H1 (cell line): Measurements from ENCODE around the gene LOXL1. TPM values are rescaled to one million over a fixed set of nuclear protein-coding genes. Genes with fewer than 3 reads are reported as not detected.

Source experiments
- CTCF ChIA-PET: fragments of 300-600 bp; sonication (Branson Sonifier 250); formaldehyde crosslinking; loops from one replicate; lab custom pipeline; 2021; ENCODE audit not compliant: partially characterized antibody; lab: Charles Lee
- POLR2A ChIA-PET: fragments of 300-600 bp; sonication (Branson Sonifier 250); formaldehyde crosslinking; loops from one replicate; lab custom pipeline; 2021; ENCODE audit warnings: inconsistent platforms; ENCODE audit not compliant: partially characterized antibody; lab: Charles Lee
- DNase-seq, 2 experiments: peaks; one replicate each; pipeline versions ENCODE4 v3.0.0 to v3.0.0-alpha.2; 2010 to 2022; ENCODE audit warnings: low spot score in 2 of 2, low read depth in 1 of 2, mixed read lengths in 1 of 2
- FAIRE-seq: peaks from 2 replicates; lab custom pipeline; 2011; peaks lifted over from hg19 to GRCh38; lab: Jason Lieb, UNC
- H2AFZ ChIP-seq: 2 replicates; pipeline ENCODE4 v1.8.1; 2012; ENCODE audit warnings: low read length, inconsistent platforms
- H2AK5ac ChIP-seq: 2 replicates; pipeline ENCODE4 v1.6.1; 2013; ENCODE audit warnings: low read depth, low read length
- H2BK120ac ChIP-seq: replicated peaks from 2 replicates; pipeline ENCODE3; 2013; ENCODE audit warnings: low read depth, low read length, inconsistent platforms
- H2BK12ac ChIP-seq: 2 replicates; pipeline ENCODE4 v1.6.1; 2013; ENCODE audit warnings: low read depth, low read length
- H2BK15ac ChIP-seq: 2 replicates; pipeline ENCODE4 v1.6.1; 2013; ENCODE audit warnings: low read length
- H2BK20ac ChIP-seq: 2 replicates; pipeline ENCODE4 v1.6.1; 2013; ENCODE audit warnings: low read length
- H2BK5ac ChIP-seq: 2 replicates; pipeline ENCODE4 v1.6.1; 2013; ENCODE audit warnings: low read depth, low read length
- H3K14ac ChIP-seq: 2 replicates; pipeline ENCODE4 v1.6.1; 2013; ENCODE audit warnings: inconsistent platforms; ENCODE audit not compliant: insufficient read length
- H3K18ac ChIP-seq: 2 replicates; pipeline ENCODE4 v1.6.1; 2013; ENCODE audit warnings: low read length; ENCODE audit errors: extremely low read depth
- H3K23ac ChIP-seq: 2 replicates; pipeline ENCODE4 v1.6.1; 2013; ENCODE audit warnings: inconsistent platforms; ENCODE audit not compliant: insufficient read length
- H3K23me2 ChIP-seq: 2 replicates; pipeline ENCODE4 v1.6.1; 2013; ENCODE audit warnings: low read depth, low read length
- H3K27ac ChIP-seq: 2 replicates; pipeline ENCODE4 v1.6.1; 2011; ENCODE audit warnings: low read depth, low read length, inconsistent platforms
- H3K27me3 ChIP-seq, 4 experiments: replicated peaks in 1 of 4; 1 replicate in 1 of 4; 2 replicates in 3 of 4; pipeline versions ENCODE4 v1.6.1 to v1.8.1; 2011 to 2013; ENCODE audit warnings: low read length in 3 of 4, mild to moderate bottlenecking in 3 of 4, inconsistent platforms in 2 of 4, mixed read lengths in 2 of 4, moderate library complexity in 1 of 4; ENCODE audit not compliant: control insufficient read depth in 3 of 4, insufficient read depth in 3 of 4; ENCODE audit errors: extremely low read depth in 1 of 4
- H3K36me3 ChIP-seq, 4 experiments: 2 replicates each; pipeline versions ENCODE4 v1.6.1 to v1.8.1; 2011 to 2013; ENCODE audit warnings: mild to moderate bottlenecking in 4 of 4, low read length in 3 of 4, moderate library complexity in 2 of 4, control low read depth in 1 of 4, inconsistent platforms in 1 of 4; ENCODE audit not compliant: insufficient read depth in 4 of 4, control insufficient read depth in 2 of 4
- H3K4ac ChIP-seq: replicated peaks from 2 replicates; pipeline ENCODE3; 2013; ENCODE audit warnings: low read length, low read depth, mixed read lengths, inconsistent platforms; ENCODE audit not compliant: insufficient read length
- H3K4me1 ChIP-seq, 4 experiments: replicated peaks in 1 of 4; 1 replicate in 1 of 4; 2 replicates in 3 of 4; pipeline versions ENCODE4 v1.6.1 to v1.8.1; 2011 to 2013; ENCODE audit warnings: low read length in 3 of 4, inconsistent platforms in 2 of 4, mixed read lengths in 1 of 4; ENCODE audit not compliant: insufficient read depth in 4 of 4, control insufficient read depth in 3 of 4
- H3K4me2 ChIP-seq, 2 experiments: 2 replicates each; pipeline versions ENCODE4 v1.6.1 to v1.8.1; 2011 to 2013; ENCODE audit warnings: low read depth in 2 of 2, low read length in 2 of 2, control low read depth in 1 of 2, inconsistent platforms in 1 of 2, mild to moderate bottlenecking in 1 of 2; ENCODE audit not compliant: insufficient read depth in 1 of 2
- H3K4me3 ChIP-seq, 4 experiments: fragments of 200-600, 300-600 bp in 1 of 4; sonication (generic), shearing (Covaris generic), sonication (Bioruptor Twin) in 1 of 4; 2 replicates each; pipeline versions ENCODE4 v1.5.1 to v1.8.1; 2011 to 2016; ENCODE audit warnings: low read length in 4 of 4, low read depth in 3 of 4, control low read depth in 2 of 4, inconsistent platforms in 2 of 4, mild to moderate bottlenecking in 2 of 4, mixed read lengths in 1 of 4, moderate library complexity in 1 of 4; ENCODE audit not compliant: insufficient read depth in 2 of 4; ENCODE audit errors: extremely low read depth in 1 of 4
- H3K56ac ChIP-seq: replicated peaks from 2 replicates; pipeline ENCODE3; 2013; ENCODE audit warnings: low read depth, mild to moderate bottlenecking, mixed read lengths, low read length, inconsistent platforms; ENCODE audit not compliant: insufficient read length
- H3K79me1 ChIP-seq: 2 replicates; pipeline ENCODE4 v1.6.1; 2013; ENCODE audit warnings: low read depth, low read length, control low read depth
- H3K79me2 ChIP-seq, 2 experiments: 2 replicates each; pipeline versions ENCODE4 v1.6.1 to v1.8.1; 2012 to 2013; ENCODE audit warnings: low read length in 2 of 2, mild to moderate bottlenecking in 2 of 2, inconsistent platforms in 1 of 2; ENCODE audit not compliant: insufficient read depth in 2 of 2, control insufficient read depth in 1 of 2
- H3K9ac ChIP-seq, 4 experiments: replicated peaks in 1 of 4; 1 replicate in 1 of 4; 2 replicates in 3 of 4; pipeline versions ENCODE4 v1.6.1 to v1.8.1; 2011 to 2013; ENCODE audit warnings: low read depth in 3 of 4, low read length in 3 of 4, control low read depth in 2 of 4, mild to moderate bottlenecking in 2 of 4, moderate library complexity in 2 of 4, inconsistent platforms in 1 of 4; ENCODE audit errors: extremely low read depth in 1 of 4
- H3K9me3 ChIP-seq, 2 experiments: 2 replicates each; pipeline versions ENCODE4 v1.6.1 to v1.8.1; 2012 to 2013; ENCODE audit warnings: mild to moderate bottlenecking in 2 of 2, moderate library complexity in 2 of 2, control low read depth in 1 of 2, inconsistent platforms in 1 of 2, low read depth in 1 of 2, low read length in 1 of 2, mixed read lengths in 1 of 2; ENCODE audit not compliant: insufficient read depth in 2 of 2
- H4K20me1 ChIP-seq, 2 experiments: replicated peaks in 1 of 2; 2 replicates each; pipeline versions ENCODE3 to v1.8.1; 2011 to 2013; ENCODE audit warnings: inconsistent platforms in 2 of 2, low read length in 2 of 2, mild to moderate bottlenecking in 1 of 2; ENCODE audit not compliant: insufficient read depth in 2 of 2, control insufficient read depth in 1 of 2
- H4K5ac ChIP-seq: 2 replicates; pipeline ENCODE4 v1.6.1; 2013; ENCODE audit warnings: low read length, low read depth, mixed read lengths, inconsistent platforms; ENCODE audit not compliant: insufficient read length
- H4K8ac ChIP-seq: 2 replicates; pipeline ENCODE4 v1.8.0; 2013; ENCODE audit warnings: mild to moderate bottlenecking, moderate library complexity, low read length, inconsistent platforms; ENCODE audit not compliant: insufficient read depth; ENCODE audit errors: extremely low read depth
- H4K91ac ChIP-seq: replicated peaks from 2 replicates; pipeline ENCODE3; 2013; ENCODE audit warnings: low read length, mixed read lengths, inconsistent platforms; ENCODE audit not compliant: insufficient read length
- ATF2 ChIP-seq: IDR thresholded peaks from 2 replicates; pipeline ENCODE4 v1.6.1; 2012; ENCODE audit warnings: low read length, inconsistent platforms
- ATF3 ChIP-seq: IDR thresholded peaks from 2 replicates; pipeline ENCODE4 v1.6.1; 2011; ENCODE audit warnings: low read depth, mild to moderate bottlenecking, low read length; ENCODE audit not compliant: insufficient read depth
- E2F6 ChIP-seq: IDR thresholded peaks from 2 replicates; pipeline ENCODE4 v1.6.1; 2012; ENCODE audit warnings: inconsistent platforms
- RXRA ChIP-seq: IDR thresholded peaks from 2 replicates; pipeline ENCODE4 v1.6.1; 2011; ENCODE audit warnings: low read depth, mild to moderate bottlenecking, low read length, moderate library complexity; ENCODE audit not compliant: insufficient read depth
- SAP30 ChIP-seq: fragments of 300-600 bp; sonication (generic); IDR thresholded peaks from 2 replicates; pipeline ENCODE4 v1.7.1; 2012; ENCODE audit warnings: low read length, moderate library complexity, mild to moderate bottlenecking, inconsistent platforms; ENCODE audit not compliant: insufficient read depth, insufficient replicate concordance
- SIX5 ChIP-seq: IDR thresholded peaks from 2 replicates; pipeline ENCODE4 v1.6.1; 2011; ENCODE audit warnings: mild to moderate bottlenecking, low read depth, low read length
- SP1 ChIP-seq: IDR thresholded peaks from 2 replicates; pipeline ENCODE4 v1.6.1; 2011; ENCODE audit warnings: low read depth, low read length
- SRF ChIP-seq: IDR thresholded peaks from 2 replicates; pipeline ENCODE4 v1.6.1; 2011; ENCODE audit warnings: mild to moderate bottlenecking, low read depth, low read length, moderate library complexity
- SUZ12 ChIP-seq: fragments of 200-600 bp; sonication (generic); IDR thresholded peaks from 2 replicates; pipeline ENCODE4 v1.6.1; 2012; ENCODE audit warnings: mild to moderate bottlenecking, inconsistent platforms, low read length, moderate library complexity, mixed read lengths
- WGBS, 2 experiments: shearing (Covaris generic) in 1 of 2; methylation state at CpG; one replicate each; pipeline versions ENCODE4 v1.1.6 to v1.1.7; 2013 to 2015; ENCODE audit warnings: low lambda C conversion rate in 2 of 2, mixed read lengths in 2 of 2, inconsistent platforms in 1 of 2, low coverage in 1 of 2, missing lambda C conversion rate in 1 of 2; ENCODE audit not compliant: insufficient replicate concordance in 2 of 2, insufficient coverage in 1 of 2, insufficient read length in 1 of 2; ENCODE audit errors: extremely low coverage in 1 of 2, missing lambda C conversion rate in 1 of 2; 5-methylcytosine and 5-hydroxymethylcytosine counted together
- polyA plus RNA-seq, 7 experiments: library from polyadenylated mRNA; depleted of rRNA in 3 of 7; stranded (reverse) in 5 of 7; unstranded in 2 of 7; fragments of >200 nt in 5 of 7; fragments of 200-250 nt in 2 of 7; gene quantifications; 1 replicate in 5 of 7; 2 replicates in 1 of 7; 4 replicates in 1 of 7; pipeline versions ENCODE4 v1.2.1 to v1.2.3, GENCODE V29; 2011 to 2013; ENCODE audit warnings: missing spikeins in 2 of 7, mixed read lengths in 2 of 7
- total RNA-seq: library from RNA; stranded (reverse); fragmentation: NEBNext Ultra II Directional; extraction: Animal tissue kit (Norgen Biotek cat#: 25700); gene quantifications from 2 replicates; pipeline ENCODE4 v1.2.1, GENCODE V29; 2021

The LOXL1 gene
- total and polyA plus RNA-seq, 2 of the 8 experiments (the other 6 are each of a cell fraction or from before 2014, with no cell fraction given) = 8.1 to 14.4 TPM

GRCh38 chr15:73959012-73959581 is 32.8 kb downstream of the LOXL1 start:
- Histone ChIP-seq H3K4ac (no peak overlapping the region), H3K79me2 (no peaks in the 10 kb centered on the region), H2BK12ac (no peak overlapping the region), H4K8ac (no peak overlapping the region), H3K23me2 (no peaks in the 10 kb centered on the region), H3K14ac (no peak overlapping the region), H2BK20ac (no peak overlapping the region), H3K27ac (no peak overlapping the region), H2BK15ac (no peak overlapping the region), H4K5ac (no peak overlapping the region), H2BK120ac (no peak overlapping the region), H3K79me1 (no peaks in the 10 kb centered on the region), H3K18ac (no peak overlapping the region), H3K9ac (no peak overlapping the region), H2AFZ (no peak overlapping the region), H4K91ac (no peak overlapping the region), H3K4me3 (no peak overlapping the region), H3K9me3 (no peaks in the 10 kb centered on the region), H3K4me2 (no peak overlapping the region), H2BK5ac (no peak overlapping the region), H3K36me3 (no peaks in the 10 kb centered on the region), H3K23ac (no peak overlapping the region), H2AK5ac (no peak overlapping the region), H4K20me1 (no peaks in the 10 kb centered on the region), H3K56ac (no peak overlapping the region), H3K4me1 (no peaks in the 10 kb centered on the region), H3K27me3 (no peaks in the 10 kb centered on the region)
- FAIRE-seq = no peak
- ChIA-PET CTCF (interaction anchor here (0.6 to 2.9 kb wide), 11 partner anchors 8 to 352 kb away, joined by 3 to 12 read pairs (median 5); no protein-coding TSS in a partner anchor), POLR2A (no interaction called here)
- 86% methylated on average over 8 of the region's 8 CpGs; no CpG with 5 or more reads in 1 of the 2 experiments for WGBS, 2 experiments
- DNase-seq = no peak
- TF ChIP-seq SAP30 = no peak
- no peak for TF ChIP-seq ATF2
- TF ChIP-seq SRF = no peak
- TF ChIP-seq SUZ12 = no peak
- no peak for TF ChIP-seq ATF3
- TF ChIP-seq SP1 = no peak
- TF ChIP-seq E2F6 = no peak
- no peak for TF ChIP-seq SIX5
- TF ChIP-seq RXRA = no peak
